ENCODE results near the gene CNTNAP4.

The CNTNAP4 gene

DNA sequence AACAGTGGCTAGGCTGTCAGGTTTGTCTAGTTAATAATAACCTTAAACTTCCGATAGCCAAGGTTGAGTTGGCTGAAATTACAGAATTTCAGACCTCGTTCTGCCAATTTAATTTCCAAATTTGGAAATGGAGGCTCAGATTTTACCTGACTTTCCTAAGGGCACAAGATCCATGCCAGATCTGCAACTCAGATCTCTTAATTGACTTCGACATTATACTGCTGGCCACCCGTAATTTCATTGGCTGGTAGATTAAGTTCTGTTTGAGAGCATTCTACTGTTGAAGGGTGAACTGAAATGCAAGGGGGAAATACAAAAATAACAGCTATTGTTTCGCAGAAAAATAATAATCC lies 210.8 kb downstream of the CNTNAP4 start:
- Histone ChIP-seq H3K4me1 (ENCODE audit: control insufficient read depth in 1 of 2, insufficient read depth in 2 of 2, low read length in 2 of 2) (no peaks in the 10 kb centered on the region), H3K27ac (ENCODE audit: low read length) (no peak overlapping the region), H3K9me3 (ENCODE audit: control insufficient read depth in 1 of 2, low read length in 2 of 2) (no peaks in the 10 kb centered on the region), H3K4me3 (ENCODE audit: low read depth in 1 of 2, low read length in 2 of 2) (no peak overlapping the region), H3K36me3 (ENCODE audit: control insufficient read depth in 1 of 2, insufficient read depth in 2 of 2, low read length in 2 of 2) (no peaks in the 10 kb centered on the region), H3K27me3 (ENCODE audit: low read depth, low read length) (no peaks in the 10 kb centered on the region)

DNA sequence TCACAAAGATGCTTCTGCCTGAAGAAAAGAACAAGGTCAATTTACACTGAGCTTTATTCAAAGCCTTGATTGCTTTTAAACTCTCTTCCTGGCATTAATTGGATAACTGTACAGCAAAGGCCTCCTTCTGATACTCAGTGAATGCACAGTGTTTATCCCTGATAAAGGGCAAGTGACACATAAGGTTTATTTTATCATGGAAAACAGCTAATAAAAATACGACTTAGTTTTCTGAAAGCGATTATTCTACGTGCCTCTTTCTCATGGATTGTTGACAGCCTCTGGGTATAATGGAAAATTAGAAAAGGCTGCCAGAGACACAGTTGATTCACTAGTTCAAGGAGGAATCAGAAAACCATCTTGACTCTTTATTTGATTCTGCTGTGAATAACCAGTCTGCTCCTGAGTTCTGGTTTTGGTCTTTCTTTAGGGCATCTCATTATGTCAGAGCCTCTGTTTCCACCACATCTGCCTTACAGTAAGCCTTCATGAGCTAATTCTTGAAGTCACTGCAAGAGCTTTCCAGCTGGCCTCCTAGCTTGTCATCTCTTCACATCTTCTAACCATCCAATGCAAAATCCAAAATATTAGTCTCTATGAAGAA lies 212.9 kb downstream of the CNTNAP4 start:
- Histone ChIP-seq H3K9me3 (ENCODE audit: control insufficient read depth in 1 of 2, low read length in 2 of 2) (no peaks in the 10 kb centered on the region), H3K36me3 (ENCODE audit: control insufficient read depth in 1 of 2, insufficient read depth in 2 of 2, low read length in 2 of 2) (no peaks in the 10 kb centered on the region), H3K4me3 (ENCODE audit: low read depth in 1 of 2, low read length in 2 of 2) (no peak overlapping the region), H3K4me1 (ENCODE audit: control insufficient read depth in 1 of 2, insufficient read depth in 2 of 2, low read length in 2 of 2) (no peaks in the 10 kb centered on the region), H3K27ac (ENCODE audit: low read length) (no peak overlapping the region), H3K27me3 (ENCODE audit: low read depth, low read length) (no peaks in the 10 kb centered on the region)

DNA sequence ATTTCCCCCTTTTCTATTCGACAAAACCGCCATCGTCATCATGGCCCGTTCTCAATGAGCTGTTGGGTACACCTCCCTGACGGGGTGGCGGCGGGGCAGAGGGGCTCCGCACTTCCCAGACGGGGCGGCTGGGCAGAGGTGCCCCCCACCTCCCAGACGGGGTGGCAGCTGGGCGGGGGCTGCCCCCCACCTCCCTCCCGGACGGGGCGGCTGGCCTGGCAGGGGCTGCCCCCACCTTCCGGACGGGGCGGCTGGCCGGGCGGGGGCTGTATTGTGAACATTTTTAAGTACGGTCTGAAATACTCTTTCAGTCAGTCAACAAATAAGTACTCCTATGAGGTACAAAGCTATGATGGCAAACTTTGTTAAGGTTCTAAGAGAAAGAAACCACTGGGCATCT lies 222.8 kb downstream of the CNTNAP4 start:
- Histone ChIP-seq H3K4me1 (ENCODE audit: control insufficient read depth in 1 of 2, insufficient read depth in 2 of 2, low read length in 2 of 2) (no peaks in the 10 kb centered on the region), H3K9me3 (ENCODE audit: control insufficient read depth in 1 of 2, low read length in 2 of 2) (no peaks in the 10 kb centered on the region), H3K36me3 (ENCODE audit: control insufficient read depth in 1 of 2, insufficient read depth in 2 of 2, low read length in 2 of 2) (no peaks in the 10 kb centered on the region), H3K27me3 (ENCODE audit: low read depth, low read length) (no peaks in the 10 kb centered on the region), H3K27ac (ENCODE audit: low read length) (no peak overlapping the region), H3K4me3 (ENCODE audit: low read depth in 1 of 2, low read length in 2 of 2) (no peak overlapping the region)

DNA sequence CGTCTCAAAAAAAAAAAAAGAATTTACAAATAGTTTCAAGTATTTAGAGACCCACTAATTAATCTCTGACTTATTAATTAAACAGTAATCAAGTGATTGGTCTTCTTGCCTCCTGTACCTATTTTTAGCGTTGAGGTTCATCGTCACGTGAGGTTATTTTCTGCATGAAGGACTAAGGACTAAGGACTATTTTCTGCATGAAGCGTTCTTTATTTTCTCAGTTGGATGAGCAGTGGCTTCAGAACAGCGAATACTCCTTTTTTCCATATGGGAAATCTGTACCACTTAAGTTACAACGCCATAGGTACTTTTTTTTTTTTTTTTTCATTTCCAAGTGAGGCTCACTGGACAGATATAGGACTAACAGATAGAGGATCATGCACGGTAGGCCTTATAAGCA lies 224.9 kb downstream of the CNTNAP4 start:
- no peaks in the 10 kb centered on the region for H3K4me1 ChIP-seq (ENCODE audit: control insufficient read depth in 1 of 2, insufficient read depth in 2 of 2, low read length in 2 of 2)
- no peaks in the 10 kb centered on the region for H3K36me3 ChIP-seq (ENCODE audit: control insufficient read depth in 1 of 2, insufficient read depth in 2 of 2, low read length in 2 of 2)
- no peak overlapping the region for H3K27ac ChIP-seq (ENCODE audit: low read length)

DNA sequence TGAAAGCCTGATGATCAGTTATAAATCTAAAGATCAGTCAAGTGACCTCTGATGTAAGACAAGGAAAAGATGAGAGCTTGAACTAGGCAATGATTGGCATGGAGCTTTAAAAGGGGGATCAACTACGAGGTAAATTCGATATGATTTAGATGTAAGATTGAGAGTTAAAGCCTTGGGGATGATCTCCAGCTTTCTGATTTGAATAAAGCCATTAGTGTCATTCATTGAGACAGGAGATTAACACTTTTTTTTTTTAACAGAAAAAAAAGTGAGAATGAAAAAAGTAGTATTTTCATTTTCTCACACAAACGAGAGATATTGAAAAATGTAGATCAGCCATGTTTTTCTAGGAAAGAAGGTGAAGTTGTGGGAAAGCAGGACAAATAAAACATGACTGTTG lies 225.4 kb downstream of the CNTNAP4 start:
- no peaks in the 10 kb centered on the region for H3K27me3 ChIP-seq (ENCODE audit: low read depth, low read length)
- H3K9me3 ChIP-seq (ENCODE audit: control insufficient read depth in 1 of 2, low read length in 2 of 2): no peaks in the 10 kb centered on the region
- H3K4me1 ChIP-seq (ENCODE audit: control insufficient read depth in 1 of 2, insufficient read depth in 2 of 2, low read length in 2 of 2): no peaks in the 10 kb centered on the region
- H3K36me3 ChIP-seq (ENCODE audit: control insufficient read depth in 1 of 2, insufficient read depth in 2 of 2, low read length in 2 of 2): no peaks in the 10 kb centered on the region
- no peak overlapping the region for H3K4me3 ChIP-seq (ENCODE audit: low read depth in 1 of 2, low read length in 2 of 2)
- H3K27ac ChIP-seq (ENCODE audit: low read length): no peak overlapping the region

More for the DNA sequence above, 224.9 kb downstream of the CNTNAP4 start:
- Histone ChIP-seq H3K27me3 (ENCODE audit: low read depth, low read length) (no peaks in the 10 kb centered on the region), H3K4me3 (ENCODE audit: low read depth in 1 of 2, low read length in 2 of 2) (no peak overlapping the region), H3K9me3 (ENCODE audit: control insufficient read depth in 1 of 2, low read length in 2 of 2) (no peaks in the 10 kb centered on the region)

DNA sequence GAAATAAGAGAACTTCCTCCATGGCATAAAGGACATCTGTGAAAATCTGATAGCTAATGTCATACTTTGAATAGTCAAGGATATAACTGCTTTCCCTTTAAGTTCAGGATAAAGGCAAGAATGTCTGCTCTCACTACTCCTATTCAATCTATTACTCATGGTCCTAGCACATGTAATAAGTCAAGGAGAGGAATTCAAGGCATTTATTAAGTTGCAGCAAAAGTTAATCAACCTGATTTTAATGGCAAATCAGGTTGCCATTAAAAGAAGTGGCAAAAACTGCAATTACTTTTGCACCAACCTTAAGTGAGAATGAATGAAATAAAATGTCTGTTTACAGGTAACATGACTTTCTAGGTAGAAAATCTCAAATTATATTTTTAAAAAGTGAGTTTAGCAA lies 225.9 kb downstream of the CNTNAP4 start:
- no peak overlapping the region for H3K4me3 ChIP-seq (ENCODE audit: low read depth in 1 of 2, low read length in 2 of 2)
- H3K27me3 ChIP-seq (ENCODE audit: low read depth, low read length): no peaks in the 10 kb centered on the region
- no peaks in the 10 kb centered on the region for H3K9me3 ChIP-seq (ENCODE audit: control insufficient read depth in 1 of 2, low read length in 2 of 2)
- no peaks in the 10 kb centered on the region for H3K4me1 ChIP-seq (ENCODE audit: control insufficient read depth in 1 of 2, insufficient read depth in 2 of 2, low read length in 2 of 2)
- H3K36me3 ChIP-seq (ENCODE audit: control insufficient read depth in 1 of 2, insufficient read depth in 2 of 2, low read length in 2 of 2): no peaks in the 10 kb centered on the region
- H3K27ac ChIP-seq (ENCODE audit: low read length): no peak overlapping the region

DNA sequence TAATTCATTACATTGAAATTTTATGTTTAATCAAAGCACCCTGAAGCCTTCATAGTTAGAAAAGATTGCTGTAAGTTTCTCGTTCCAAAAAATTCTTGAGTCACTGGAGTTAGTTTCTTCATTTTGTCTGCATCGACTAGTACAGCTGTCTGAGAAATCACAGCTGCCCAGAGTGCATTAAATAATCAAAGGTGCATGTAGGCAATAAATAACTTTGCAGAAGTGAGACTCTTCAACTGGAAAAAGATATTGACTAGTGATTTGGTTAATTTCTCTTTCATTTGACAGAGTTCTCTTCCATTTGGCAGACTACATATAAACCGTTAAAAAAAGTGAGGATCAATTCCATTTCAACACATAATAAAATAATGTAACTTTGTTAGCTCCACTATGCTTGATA lies 234.0 kb downstream of the CNTNAP4 start:
- Histone ChIP-seq H3K27me3 (ENCODE audit: low read depth, low read length) (no peaks in the 10 kb centered on the region), H3K4me3 (ENCODE audit: low read depth in 1 of 2, low read length in 2 of 2) (no peak overlapping the region), H3K27ac (ENCODE audit: low read length) (no peak overlapping the region), H3K9me3 (ENCODE audit: control insufficient read depth in 1 of 2, low read length in 2 of 2) (no peaks in the 10 kb centered on the region), H3K36me3 (ENCODE audit: control insufficient read depth in 1 of 2, insufficient read depth in 2 of 2, low read length in 2 of 2) (no peaks in the 10 kb centered on the region), H3K4me1 (ENCODE audit: control insufficient read depth in 1 of 2, insufficient read depth in 2 of 2, low read length in 2 of 2) (no peaks in the 10 kb centered on the region)

DNA sequence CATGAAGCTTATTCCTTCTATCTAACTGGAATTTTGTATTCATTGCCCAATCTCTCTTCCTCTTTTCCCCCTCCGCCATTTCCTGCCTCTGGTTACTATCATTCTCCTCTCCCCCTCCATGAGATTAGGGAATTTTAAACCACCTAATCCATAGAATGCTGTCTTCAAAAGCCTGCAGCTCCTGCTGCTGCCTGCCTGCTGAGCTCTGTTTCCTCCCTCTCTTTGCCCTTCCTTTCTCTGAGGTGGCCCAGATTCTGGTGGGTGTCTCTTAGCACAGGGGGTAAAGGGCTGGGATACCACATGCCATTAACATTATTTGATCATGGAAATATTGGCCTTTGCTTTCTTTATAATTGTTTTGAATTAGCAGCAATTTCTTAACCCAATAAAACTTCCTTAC lies 241.6 kb downstream of the CNTNAP4 start:
- H3K9me3 ChIP-seq (ENCODE audit: control insufficient read depth in 1 of 2, low read length in 2 of 2): no peaks in the 10 kb centered on the region
- H3K4me1 ChIP-seq (ENCODE audit: control insufficient read depth in 1 of 2, insufficient read depth in 2 of 2, low read length in 2 of 2): no peaks in the 10 kb centered on the region
- no peaks in the 10 kb centered on the region for H3K27me3 ChIP-seq (ENCODE audit: low read depth, low read length)

DNA sequence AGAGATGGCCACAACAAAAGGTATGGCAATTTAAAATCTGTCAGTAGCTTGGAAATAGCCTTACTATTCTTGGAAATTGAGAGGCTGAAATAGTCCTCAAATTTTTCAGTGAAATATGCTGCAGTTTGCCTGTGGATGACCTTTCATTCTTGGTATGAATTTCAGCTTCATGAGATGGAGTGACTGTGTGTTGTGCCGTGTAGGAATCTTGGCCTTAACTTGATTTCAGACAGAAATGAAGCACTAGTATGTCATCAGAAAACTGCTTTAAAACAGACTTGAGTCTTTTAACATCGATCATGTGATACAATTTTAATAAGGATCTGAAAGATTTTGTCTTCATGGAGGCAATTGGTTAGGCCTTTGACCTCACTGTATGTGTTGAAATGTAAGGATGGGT lies 247.2 kb downstream of the CNTNAP4 start:
- H3K36me3 ChIP-seq (ENCODE audit: control insufficient read depth in 1 of 2, insufficient read depth in 2 of 2, low read length in 2 of 2): no peaks in the 10 kb centered on the region
- H3K27me3 ChIP-seq (ENCODE audit: low read depth, low read length): no peaks in the 10 kb centered on the region
- no peaks in the 10 kb centered on the region for H3K9me3 ChIP-seq (ENCODE audit: control insufficient read depth in 1 of 2, low read length in 2 of 2)
- H3K4me3 ChIP-seq (ENCODE audit: low read depth in 1 of 2, low read length in 2 of 2): no peak overlapping the region
- H3K4me1 ChIP-seq (ENCODE audit: control insufficient read depth in 1 of 2, insufficient read depth in 2 of 2, low read length in 2 of 2): no peaks in the 10 kb centered on the region
- no peak overlapping the region for H3K27ac ChIP-seq (ENCODE audit: low read length)

More for the DNA sequence above, 241.6 kb downstream of the CNTNAP4 start:
- H3K4me3 ChIP-seq (ENCODE audit: low read depth in 1 of 2, low read length in 2 of 2): no peak overlapping the region
- no peaks in the 10 kb centered on the region for H3K36me3 ChIP-seq (ENCODE audit: control insufficient read depth in 1 of 2, insufficient read depth in 2 of 2, low read length in 2 of 2)
- no peak overlapping the region for H3K27ac ChIP-seq (ENCODE audit: low read length)

DNA sequence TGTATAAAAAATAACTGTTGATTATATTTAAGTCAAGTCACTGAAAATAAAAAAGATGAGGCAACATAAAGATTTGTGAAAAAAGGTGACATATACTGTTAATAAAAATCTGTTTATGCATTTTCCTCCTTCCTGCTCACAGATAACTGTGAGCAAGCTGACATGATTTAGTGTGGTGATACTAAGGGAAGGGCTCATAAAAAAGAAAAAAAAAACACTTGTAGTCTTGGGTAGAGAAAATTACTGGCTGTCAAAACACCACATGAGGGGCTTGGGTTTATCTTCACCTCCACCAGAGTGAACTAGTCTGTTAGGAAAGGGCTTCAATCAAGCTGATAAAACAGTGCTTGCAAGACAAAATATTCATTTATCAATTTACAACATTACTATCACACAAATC lies 247.6 kb downstream of the CNTNAP4 start:
- Histone ChIP-seq H3K4me1 (ENCODE audit: control insufficient read depth in 1 of 2, insufficient read depth in 2 of 2, low read length in 2 of 2) (no peaks in the 10 kb centered on the region), H3K27me3 (ENCODE audit: low read depth, low read length) (no peaks in the 10 kb centered on the region), H3K9me3 (ENCODE audit: control insufficient read depth in 1 of 2, low read length in 2 of 2) (no peaks in the 10 kb centered on the region), H3K36me3 (ENCODE audit: control insufficient read depth in 1 of 2, insufficient read depth in 2 of 2, low read length in 2 of 2) (no peaks in the 10 kb centered on the region), H3K4me3 (ENCODE audit: low read depth in 1 of 2, low read length in 2 of 2) (no peak overlapping the region), H3K27ac (ENCODE audit: low read length) (no peak overlapping the region)

DNA sequence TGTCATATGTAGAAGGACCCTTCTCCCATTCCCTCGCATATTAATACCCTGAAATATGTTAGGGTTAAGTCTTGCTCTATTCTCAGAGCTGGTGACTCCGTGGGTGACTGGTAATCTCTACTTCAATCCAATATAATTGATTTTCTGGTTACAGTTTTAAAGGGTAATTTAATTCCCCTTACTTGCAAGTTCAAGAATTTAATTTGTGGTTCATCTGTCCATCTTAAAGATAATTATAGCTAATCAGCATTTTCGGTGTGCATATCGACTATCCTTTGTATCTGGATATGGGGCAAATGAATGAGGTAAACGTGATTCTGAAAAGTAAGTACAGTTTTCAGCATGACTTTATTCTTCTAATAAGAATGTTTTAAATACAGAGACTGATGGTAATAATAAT lies 250.0 kb downstream of the CNTNAP4 start:
- no peaks in the 10 kb centered on the region for H3K4me1 ChIP-seq (ENCODE audit: control insufficient read depth in 1 of 2, insufficient read depth in 2 of 2, low read length in 2 of 2)
- H3K36me3 ChIP-seq (ENCODE audit: control insufficient read depth in 1 of 2, insufficient read depth in 2 of 2, low read length in 2 of 2): no peaks in the 10 kb centered on the region
- no peaks in the 10 kb centered on the region for H3K27me3 ChIP-seq (ENCODE audit: low read depth, low read length)

DNA sequence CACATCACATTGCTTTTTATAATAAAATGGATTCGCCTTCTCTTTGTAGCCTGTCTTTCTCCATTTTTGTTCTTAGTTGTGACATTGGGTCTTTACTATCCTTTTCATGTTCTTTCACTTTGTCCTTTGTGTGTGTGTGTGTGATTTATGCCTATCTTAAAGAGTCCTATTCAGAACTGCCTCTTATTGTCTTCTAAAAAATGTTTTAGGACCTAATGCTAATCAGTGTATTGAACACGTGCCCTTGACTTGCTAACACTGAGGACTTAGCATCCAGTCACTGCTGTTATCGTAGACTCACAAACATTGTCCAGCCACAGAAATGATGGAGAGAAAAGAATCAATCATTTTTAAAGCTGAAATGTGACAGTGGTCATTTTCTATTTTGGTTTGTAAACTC lies 251.9 kb downstream of the CNTNAP4 start:
- no peak overlapping the region for H3K4me3 ChIP-seq (ENCODE audit: low read depth in 1 of 2, low read length in 2 of 2)
- H3K9me3 ChIP-seq (ENCODE audit: control insufficient read depth in 1 of 2, low read length in 2 of 2): no peaks in the 10 kb centered on the region
- no peaks in the 10 kb centered on the region for H3K27me3 ChIP-seq (ENCODE audit: low read depth, low read length)
- no peak overlapping the region for H3K27ac ChIP-seq (ENCODE audit: low read length)
- H3K4me1 ChIP-seq (ENCODE audit: control insufficient read depth in 1 of 2, insufficient read depth in 2 of 2, low read length in 2 of 2): no peaks in the 10 kb centered on the region
- H3K36me3 ChIP-seq (ENCODE audit: control insufficient read depth in 1 of 2, insufficient read depth in 2 of 2, low read length in 2 of 2): no peaks in the 10 kb centered on the region

More for the DNA sequence above, 250.0 kb downstream of the CNTNAP4 start:
- Histone ChIP-seq H3K4me3 (ENCODE audit: low read depth in 1 of 2, low read length in 2 of 2) (no peak overlapping the region), H3K27ac (ENCODE audit: low read length) (no peak overlapping the region), H3K9me3 (ENCODE audit: control insufficient read depth in 1 of 2, low read length in 2 of 2) (no peaks in the 10 kb centered on the region)

Measured in muscle layer of duodenum (tissue), 2 donors.